IPS-18c (cell line): ENCODE results near the gene RFC4.
A peak's percentile ranks its signal among the peaks of the same experiment; 100 is the strongest.

ENCODE experiments used
- H3K4me3 ChIP-seq: 2 replicates; pipeline ENCODE4 v1.7.0; 2013; ENCODE audit warnings: low read depth, mild to moderate bottlenecking, low read length, moderate library complexity; ENCODE audit not compliant: insufficient read depth
- H3K9me3 ChIP-seq: one replicate; pipeline ENCODE4 v1.6.1; 2013; ENCODE audit warnings: mild to moderate bottlenecking, low read length, moderate library complexity; ENCODE audit not compliant: control insufficient read depth, insufficient read depth

Gene RFC4

DNA sequence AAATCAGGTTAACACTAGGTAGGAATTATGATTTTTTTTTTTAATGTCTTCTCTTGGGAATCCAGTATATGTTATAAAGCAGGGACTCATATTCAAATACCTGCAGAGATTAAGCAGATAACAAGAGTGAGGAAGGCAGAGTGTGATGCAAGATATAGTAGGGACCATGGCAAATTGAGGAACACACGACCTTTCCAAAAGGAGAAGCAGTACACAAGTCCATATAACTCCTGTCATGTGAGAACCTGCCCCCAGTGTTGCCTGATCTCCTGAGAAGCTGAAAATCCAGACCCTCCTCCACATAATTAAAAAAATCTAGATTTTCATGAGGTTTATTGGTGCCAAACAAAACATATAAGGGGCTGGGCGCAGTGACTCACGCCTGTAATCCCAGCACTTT lies 3.6 kb downstream of the RFC4 start:
- H3K4me3 ChIP-seq: no peak overlapping the region
- peaks cover 3% of the 10 kb centered on the region for H3K9me3 ChIP-seq

DNA sequence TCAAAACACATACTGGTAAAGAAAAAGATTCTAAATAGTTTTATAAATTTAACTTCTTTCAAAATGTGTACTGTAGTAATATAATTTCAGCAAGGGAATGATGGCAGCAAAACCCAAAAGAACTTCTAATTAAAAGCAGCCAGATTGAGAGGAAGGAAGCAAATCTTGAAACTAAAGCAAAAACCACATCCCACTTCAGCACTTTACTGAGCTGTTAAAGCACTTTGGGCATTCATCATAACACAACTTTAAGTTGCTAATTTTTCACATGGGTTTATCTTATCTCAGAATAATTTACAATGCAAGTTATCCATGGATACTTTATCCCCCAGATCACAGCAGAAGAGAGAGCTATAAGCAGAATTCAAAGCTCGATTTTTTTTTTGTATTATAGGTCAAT lies 6.0 kb downstream of the RFC4 start:
- no peak overlapping the region for H3K4me3 ChIP-seq

DNA sequence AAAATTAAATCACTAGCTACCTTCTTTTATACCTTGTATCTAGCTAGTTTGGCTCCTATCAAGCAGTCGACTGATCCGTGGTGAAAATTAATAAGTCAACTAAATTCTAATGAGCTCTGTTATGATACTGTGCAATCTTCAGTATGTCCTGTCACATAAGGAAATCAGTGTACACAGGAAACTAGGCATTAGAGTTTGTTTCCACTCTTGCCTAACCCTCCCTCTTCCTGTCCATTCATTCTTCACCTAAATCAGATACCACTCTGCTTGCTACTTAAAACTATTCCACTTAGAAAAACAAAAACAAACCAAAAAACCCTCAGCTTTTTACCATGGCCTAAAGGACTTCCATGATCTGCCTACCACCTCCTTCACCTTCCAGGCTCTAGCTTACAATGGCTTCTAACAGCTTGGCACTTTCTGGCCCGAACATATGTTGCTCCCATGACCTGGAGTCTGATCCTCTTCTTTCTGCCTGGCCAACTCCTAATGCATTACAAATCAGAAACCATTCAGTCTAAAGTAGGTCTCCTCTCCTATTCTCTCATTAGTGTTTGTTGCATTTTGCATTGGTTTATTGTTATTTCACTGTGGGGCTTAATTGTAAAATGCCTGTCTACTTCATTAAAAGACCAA lies 7.9 kb downstream of the RFC4 start:
- Histone ChIP-seq H3K4me3 (no peak overlapping the region), H3K9me3 (peaks cover 3% of the 10 kb centered on the region)

More for the DNA sequence above, 6.0 kb downstream of the RFC4 start:
- peaks cover 3% of the 10 kb centered on the region for H3K9me3 ChIP-seq

DNA sequence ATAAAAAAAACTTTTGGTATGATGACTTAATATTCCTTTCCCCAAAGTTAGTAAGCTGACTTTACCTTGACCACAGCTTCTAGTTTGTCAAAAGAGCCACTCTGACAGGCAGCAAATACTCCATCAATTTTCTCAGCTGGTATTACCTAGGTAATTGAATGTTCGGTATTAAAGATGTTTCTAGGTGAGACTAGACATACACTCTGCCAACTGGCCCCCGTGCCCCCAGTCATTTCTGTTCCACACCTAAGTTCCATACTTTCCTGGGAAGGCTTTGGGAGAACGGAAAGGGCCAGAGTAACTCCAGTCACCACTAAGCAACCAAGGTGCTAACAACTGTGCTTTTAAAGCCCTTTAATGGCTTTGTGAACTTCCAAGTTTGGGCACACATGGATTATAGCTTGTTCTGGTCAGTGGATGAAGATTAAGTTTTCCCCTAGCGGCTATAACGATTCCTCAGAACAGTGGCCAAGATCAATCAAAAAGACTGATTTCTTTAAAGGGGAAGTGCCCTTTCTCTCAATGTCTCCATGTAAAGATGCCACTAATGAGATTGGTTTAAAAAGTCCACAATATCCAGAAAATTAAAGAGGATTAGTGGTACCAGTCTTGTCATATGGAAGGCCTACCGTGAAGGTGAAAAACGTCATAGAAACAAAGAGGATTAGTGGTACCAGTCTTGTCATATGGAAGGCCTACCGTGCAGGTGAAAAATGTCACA lies 15.9 kb downstream of the RFC4 start:
- Histone ChIP-seq H3K9me3 (no peaks in the 10 kb centered on the region), H3K4me3 (no peak overlapping the region)

DNA sequence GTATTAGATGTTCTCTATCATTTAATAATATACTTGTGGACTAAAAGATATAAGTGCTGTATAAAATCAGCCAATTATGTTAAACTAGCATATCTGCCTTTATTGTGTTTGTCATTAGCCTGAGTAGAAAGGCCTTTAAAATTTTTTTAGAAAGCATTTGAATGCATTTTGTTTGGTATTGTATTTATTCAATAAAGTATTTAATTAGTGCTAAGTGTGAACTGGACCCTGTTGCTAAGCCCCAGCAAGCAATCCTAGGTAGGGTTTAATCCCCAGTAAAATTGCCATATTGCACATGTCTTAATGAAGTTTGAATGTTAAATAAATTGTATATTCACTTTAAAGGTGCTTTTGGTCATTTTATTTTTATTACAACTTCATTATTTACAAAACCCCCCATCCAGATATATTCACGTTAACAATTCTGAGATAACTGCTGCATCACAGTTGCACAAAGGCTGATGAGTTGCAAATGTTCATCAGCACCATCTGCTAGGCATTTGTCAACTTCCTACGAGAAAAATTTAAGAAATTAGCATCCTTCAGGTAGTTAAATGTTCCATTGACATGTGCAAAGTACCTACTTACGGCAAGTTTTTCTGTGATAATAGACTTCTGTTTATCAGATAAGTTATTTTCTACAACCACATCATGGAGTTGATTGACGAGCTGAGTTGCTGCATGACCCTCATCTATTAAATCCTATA lies 16.6 kb downstream of the RFC4 start:
- Histone ChIP-seq H3K4me3 (no peak overlapping the region), H3K9me3 (no peaks in the 10 kb centered on the region)

DNA sequence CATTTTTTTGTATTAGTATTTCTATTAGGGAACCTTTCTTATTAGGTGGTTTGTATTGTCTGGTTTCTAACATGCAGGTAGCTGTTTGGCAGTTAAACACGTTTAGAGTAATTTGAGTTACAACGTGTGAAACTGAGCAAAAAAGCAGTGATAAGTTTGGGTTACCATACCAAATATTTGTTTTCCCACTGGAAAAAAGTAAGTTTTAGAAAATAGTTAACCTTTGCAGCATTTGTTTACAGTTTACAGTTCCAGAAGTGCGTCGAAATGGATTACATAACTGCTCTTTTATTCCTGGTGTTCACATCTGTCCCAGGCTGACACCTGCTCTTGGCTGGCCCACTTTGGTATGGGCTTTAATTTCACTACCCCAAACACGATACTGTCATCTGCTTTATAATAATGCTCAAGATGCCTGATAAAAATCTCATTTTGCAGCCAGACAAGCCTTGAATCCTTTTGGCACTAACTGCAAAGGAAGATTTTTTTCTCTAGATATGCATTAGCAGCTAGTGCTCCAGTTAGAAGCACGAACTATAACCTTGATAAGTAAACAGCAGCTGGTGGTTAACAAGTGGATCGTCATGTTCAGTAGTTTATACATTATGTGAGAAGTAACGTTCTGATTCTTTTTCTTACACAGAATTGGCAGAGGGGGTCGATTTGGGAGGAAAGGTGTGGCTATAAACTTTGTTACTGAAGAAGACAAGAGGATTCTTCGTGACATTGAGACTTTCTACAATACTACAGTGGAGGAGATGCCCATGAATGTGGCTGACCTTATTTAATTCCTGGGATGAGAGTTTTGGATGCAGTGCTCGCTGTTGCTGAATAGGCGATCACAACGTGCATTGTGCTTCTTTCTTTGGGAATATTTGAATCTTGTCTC lies 17.6 kb downstream of the RFC4 start:
- no peak overlapping the region for H3K4me3 ChIP-seq

DNA sequence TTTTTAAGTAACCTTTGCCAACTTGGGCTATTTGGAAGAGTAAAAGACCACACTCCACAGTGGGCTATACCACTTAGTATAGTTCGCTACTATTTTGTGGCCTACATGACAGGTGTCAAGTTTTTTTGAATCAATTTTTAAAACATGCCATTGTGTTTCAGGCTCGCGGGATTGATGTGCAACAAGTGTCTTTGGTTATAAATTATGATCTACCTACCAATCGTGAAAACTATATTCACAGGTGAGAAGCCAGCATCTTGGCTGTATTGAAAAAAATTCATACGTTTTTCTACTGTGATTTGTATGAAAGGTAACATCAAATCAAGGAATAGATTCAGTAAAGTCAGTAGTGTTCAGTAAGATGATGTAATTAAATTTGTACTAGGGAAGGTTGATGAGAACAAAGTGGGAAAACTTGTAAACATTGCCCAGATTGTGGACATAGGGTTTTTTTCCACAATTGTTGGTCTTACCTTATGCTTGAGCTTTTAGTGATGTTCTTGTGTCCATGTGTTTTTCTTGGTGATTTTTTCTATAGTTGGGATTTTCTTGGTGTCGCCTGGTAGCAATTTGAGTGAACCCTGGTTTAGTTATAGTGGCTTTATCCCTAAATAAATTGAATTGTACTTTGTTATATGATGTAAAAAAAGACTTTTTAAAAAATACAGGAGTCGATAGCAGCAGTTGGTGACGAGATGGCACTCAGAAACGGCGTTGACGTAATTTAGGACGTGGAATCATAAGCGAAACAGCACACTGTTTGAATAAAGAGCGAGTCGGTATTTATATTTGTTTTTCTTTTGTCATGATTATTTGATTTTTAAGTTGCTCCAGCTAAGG lies 18.4 kb downstream of the RFC4 start:
- no peaks in the 10 kb centered on the region for H3K9me3 ChIP-seq
- H3K4me3 ChIP-seq: no peak overlapping the region

More for the DNA sequence above, 17.6 kb downstream of the RFC4 start:
- no peaks in the 10 kb centered on the region for H3K9me3 ChIP-seq

DNA sequence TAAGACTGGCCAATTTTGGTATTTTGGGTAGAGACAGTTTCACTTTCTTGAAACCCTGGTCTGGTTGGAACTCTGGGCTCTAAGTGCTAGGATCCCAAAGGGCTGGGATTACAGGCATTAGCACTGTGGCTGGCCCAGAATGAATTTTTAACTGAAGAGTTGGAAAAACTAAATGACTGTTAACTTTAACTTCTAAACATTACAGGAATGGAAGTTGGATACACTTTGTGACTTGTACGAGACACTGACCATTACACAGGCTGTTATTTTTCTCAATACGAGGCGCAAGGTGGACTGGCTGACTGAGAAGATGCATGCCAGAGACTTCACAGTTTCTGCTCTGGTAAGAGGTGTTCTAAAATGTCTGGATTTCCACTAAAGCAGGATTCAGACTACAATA lies 19.4 kb downstream of the RFC4 start:
- H3K4me3 ChIP-seq: no peak overlapping the region

DNA sequence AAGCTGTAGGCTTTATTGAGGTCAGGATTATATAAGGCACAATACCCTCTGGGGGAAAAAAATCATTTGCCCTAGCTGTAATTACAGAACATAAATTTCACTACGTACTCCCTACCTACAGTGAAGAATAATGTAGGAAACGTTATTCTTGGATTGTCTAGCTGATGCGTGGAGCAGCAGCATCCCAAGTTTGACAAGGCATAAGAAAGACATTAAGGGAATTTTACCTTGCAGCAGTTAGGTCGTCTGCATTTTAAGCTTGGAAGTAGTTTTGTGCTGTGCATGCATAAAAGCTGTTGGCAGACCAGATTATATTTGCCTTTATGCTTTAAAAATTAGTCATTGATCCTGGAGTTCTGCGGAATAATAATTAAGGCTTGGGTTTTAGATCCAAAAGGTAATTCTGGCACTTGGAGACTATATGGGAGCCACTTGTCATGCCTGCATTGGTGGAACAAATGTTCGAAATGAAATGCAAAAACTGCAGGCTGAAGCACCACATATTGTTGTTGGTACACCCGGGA lies 20.7 kb downstream of the RFC4 start:
- Histone ChIP-seq H3K9me3 (no peaks in the 10 kb centered on the region), H3K4me3 (peak overlapping the region; percentile 98)

More for the DNA sequence above, 19.4 kb downstream of the RFC4 start:
- no peaks in the 10 kb centered on the region for H3K9me3 ChIP-seq

DNA sequence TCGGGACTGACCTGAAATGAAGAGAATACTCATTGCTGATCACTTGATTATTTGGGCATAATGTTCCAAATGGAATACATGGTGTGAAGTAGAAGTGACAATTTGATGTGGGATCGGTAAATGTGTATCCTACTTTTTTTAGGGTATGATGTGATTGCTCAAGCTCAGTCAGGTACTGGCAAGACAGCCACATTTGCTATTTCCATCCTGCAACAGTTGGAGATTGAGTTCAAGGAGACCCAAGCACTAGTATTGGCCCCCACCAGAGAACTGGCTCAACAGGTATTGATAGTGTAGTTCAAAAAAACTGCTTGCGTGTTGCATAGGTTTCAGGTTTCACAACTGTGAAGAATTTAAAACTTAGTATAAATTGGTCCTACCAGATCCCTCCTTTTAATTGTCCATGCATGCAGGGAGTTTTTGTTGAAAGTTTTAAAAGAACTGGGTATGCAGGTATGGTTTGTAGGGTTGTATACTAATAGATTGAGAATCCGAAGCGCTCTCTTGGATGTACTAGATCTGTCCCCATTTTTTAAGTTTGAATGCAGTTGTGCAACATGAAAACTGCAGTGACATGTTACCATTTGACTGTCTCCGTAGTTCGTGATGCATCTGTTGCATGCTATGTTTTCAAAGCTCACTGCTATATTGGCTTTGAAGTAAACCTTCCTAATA lies 21.3 kb downstream of the RFC4 start:
- Histone ChIP-seq H3K9me3 (no peaks in the 10 kb centered on the region), H3K4me3 (peak overlapping the region; percentile 98)

DNA sequence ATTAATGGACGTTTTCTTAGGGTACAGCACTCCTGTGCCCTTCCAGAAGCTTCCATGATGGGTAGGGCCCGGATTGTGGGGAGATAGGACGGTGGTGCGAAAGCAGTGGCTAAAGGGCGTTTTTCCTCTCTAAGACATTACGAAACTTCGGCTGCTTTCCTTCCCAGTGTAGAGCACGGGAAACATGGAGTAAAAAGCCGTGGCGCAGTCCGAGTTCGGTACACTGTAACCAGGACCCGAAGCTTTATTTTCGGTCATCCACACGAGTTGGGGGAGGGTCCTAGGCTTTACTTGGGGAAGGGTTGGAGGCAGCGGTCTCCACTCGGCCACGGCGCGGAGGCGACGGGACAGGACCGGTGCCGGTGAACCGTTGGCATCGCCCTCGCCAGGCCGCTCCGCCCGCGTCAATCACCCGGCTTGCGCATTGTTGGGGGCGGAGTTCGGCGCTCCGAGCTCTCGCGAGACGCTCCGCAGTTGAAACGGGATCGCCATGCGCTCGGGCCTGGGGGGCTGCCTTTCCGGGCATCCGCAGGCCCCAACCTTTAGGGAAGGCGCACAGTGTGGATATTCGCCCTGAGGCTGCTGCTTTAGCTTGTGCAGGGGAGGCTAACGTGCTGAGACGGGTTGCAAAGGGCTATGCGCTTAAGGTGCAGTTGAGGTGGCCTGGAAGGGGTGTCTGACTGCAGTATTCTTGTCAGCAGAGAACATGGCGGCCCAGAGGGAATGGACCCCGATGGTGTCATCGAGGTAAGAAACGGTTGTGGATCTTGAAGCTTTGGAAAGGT lies 22.4 kb downstream of the RFC4 start:
- H3K9me3 ChIP-seq: no peaks in the 10 kb centered on the region
- H3K4me3 ChIP-seq: peak overlapping the region; percentile 98

DNA sequence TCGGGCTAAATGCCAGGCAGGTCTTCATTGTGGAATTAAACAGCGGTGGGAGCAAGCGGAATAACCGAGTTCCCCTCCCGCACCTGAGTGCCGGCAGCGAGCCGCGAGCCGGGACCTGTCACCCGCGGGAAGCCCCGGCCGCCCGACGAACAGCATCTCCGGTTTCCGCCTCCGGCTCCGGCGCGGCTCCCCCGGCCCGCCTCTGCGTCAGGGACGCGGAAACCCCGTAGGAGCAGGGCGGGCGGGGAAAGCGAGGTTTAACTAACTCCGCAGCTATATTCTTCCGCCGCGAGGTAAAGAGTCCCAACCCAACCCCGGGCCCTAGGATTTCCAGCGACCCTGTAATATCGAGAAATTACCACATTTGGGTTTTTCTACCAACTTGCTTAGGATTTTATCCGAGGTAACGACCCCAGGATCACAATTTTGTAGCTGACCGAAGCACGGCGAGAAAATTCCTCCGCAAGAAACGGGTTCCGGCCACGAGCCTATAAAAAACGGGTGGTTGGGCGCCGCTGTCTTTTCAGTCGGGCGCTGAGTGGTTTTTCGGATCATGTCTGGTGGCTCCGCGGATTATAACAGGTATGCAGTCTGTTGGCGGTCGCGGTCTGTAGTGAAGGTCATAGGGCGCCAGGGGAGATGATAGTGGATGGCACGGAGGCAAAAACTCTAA lies 23.1 kb downstream of the RFC4 start, which contains the start of gene EIF4A2:
EIF4A2 (plus strand) TSS at position 520 of the 673 bp plus-strand sequence; CDS start at position 554, 34 bp downstream.
- H3K4me3 ChIP-seq: peak within 1 kb of the TSS; percentile 98
- H3K9me3 ChIP-seq: no peaks in the 10 kb centered on the region

DNA sequence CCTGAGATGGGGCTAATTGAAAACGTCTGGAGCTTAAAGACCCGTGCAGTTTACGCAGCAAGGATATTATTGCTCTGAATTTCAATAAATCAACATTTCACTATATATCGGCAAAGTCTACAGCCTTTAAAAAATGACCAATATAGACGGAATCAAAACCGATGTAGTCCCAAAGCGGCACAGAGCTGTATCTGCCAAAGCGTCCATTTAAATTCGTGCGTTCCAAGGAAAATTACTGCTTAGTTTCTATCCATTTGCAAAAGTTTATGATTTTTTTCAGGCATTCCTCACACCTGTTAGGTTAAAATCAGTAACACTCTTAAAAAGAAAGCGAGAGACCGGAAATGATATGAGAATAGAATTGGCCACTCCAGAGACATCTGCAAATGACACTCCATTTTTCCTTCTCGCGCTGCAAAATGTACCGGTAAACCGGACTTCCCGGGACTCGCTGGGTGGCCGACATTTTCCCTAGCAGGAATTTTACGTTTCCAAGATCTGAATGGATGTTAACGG lies 23.7 kb downstream of the RFC4 start:
- H3K9me3 ChIP-seq: no peaks in the 10 kb centered on the region
- peak overlapping the region; percentile 98 for H3K4me3 ChIP-seq

DNA sequence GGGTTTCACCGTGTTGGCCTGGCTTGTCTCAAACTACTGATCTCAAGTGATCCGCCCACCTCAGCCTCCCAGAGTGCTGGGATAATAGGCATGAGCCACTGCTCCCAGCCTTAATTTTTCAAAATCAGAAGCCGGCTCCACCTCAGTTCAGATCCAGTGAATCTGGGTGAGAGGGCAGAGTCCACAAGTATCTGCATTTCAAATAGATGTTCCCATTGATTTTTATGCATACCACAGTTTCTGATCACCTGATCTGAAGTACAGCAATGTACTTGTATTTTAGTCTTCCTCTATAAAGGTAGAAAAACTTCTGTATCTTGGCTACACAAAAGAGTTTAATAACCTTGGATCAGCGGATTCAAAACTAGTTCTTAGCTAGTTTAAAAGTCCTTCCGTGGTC lies 27.1 kb downstream of the RFC4 start:
- no peak overlapping the region for H3K4me3 ChIP-seq
- no peaks in the 10 kb centered on the region for H3K9me3 ChIP-seq
